DOHH2 (cell line): ENCODE data around the gene SLCO3A1.

Experiments
- H3F3A ChIP-seq: fragments of 200-600 bp; sonication (generic), shearing (Covaris generic); 2 replicates; pipeline ENCODE4 v1.6.0; 2016; ENCODE audit warnings: antibody characterized with exemption, mild to moderate bottlenecking; ENCODE audit not compliant: control insufficient read depth, insufficient read depth
- H3K27ac ChIP-seq: fragments of 200-600 bp; sonication (generic); 2 replicates; pipeline ENCODE4 v1.5.1; 2014; ENCODE audit warnings: low read depth, mild to moderate bottlenecking, low read length, moderate library complexity
- H3K27me3 ChIP-seq: fragments of 200-600 bp; sonication (generic); 2 replicates; pipeline ENCODE4 v1.6.1; 2014; ENCODE audit warnings: mild to moderate bottlenecking, low read length, mixed read lengths; ENCODE audit not compliant: control insufficient read depth
- H3K36me3 ChIP-seq: fragments of 200-600 bp; sonication (generic); 2 replicates; pipeline ENCODE4 v1.6.1; 2014; ENCODE audit warnings: mild to moderate bottlenecking, low read length, moderate library complexity, mixed read lengths; ENCODE audit not compliant: control insufficient read depth
- H3K4me1 ChIP-seq: fragments of 200-600 bp; sonication (generic); 2 replicates; pipeline ENCODE4 v1.6.1; 2014; ENCODE audit warnings: mild to moderate bottlenecking, low read length, mixed read lengths; ENCODE audit not compliant: control insufficient read depth
- H3K4me2 ChIP-seq: fragments of 200-600 bp; sonication (generic); 2 replicates; pipeline ENCODE4 v1.6.0; 2014; ENCODE audit warnings: mild to moderate bottlenecking, low read length, moderate library complexity
- H3K4me3 ChIP-seq: fragments of 200-600 bp; sonication (generic); 2 replicates; pipeline ENCODE4 v1.5.1; 2014; ENCODE audit warnings: mild to moderate bottlenecking, low read length, mixed read lengths
- H3K79me2 ChIP-seq: fragments of 200-600 bp; sonication (generic); 2 replicates; pipeline ENCODE4 v1.6.1; 2014; ENCODE audit warnings: mild to moderate bottlenecking, low read length, mixed read lengths; ENCODE audit not compliant: control insufficient read depth
- H3K9me2 ChIP-seq: fragments of 200-600 bp; sonication (generic); replicated peaks from 2 replicates; pipeline ENCODE4 v1.6.1; 2014; ENCODE audit warnings: mild to moderate bottlenecking, low read length, mixed read lengths; ENCODE audit not compliant: control insufficient read depth
- H3K9me3 ChIP-seq: fragments of 200-600 bp; sonication (generic); 2 replicates; pipeline ENCODE4 v1.6.1; 2014; ENCODE audit warnings: antibody characterized with exemption, low read length, mixed read lengths; ENCODE audit not compliant: control insufficient read depth, insufficient read depth
- H4K20me1 ChIP-seq: fragments of 200-600 bp; sonication (generic); 2 replicates; pipeline ENCODE4 v1.6.0; 2014; ENCODE audit warnings: low read depth, mild to moderate bottlenecking, antibody characterized with exemption, low read length, moderate library complexity; ENCODE audit not compliant: control insufficient read depth, insufficient read depth
- CTCF ChIP-seq: fragments of 200-600 bp; sonication (generic); IDR thresholded peaks from one replicate; pipeline ENCODE4 v1.5.1; 2014; ENCODE audit warnings: antibody characterized with exemption, mild to moderate bottlenecking, low read depth, low read length; ENCODE audit not compliant: poor library complexity, severe bottlenecking
- EZH2phosphoT487 ChIP-seq: fragments of 200-600 bp; sonication (generic); IDR thresholded peaks from 2 replicates; pipeline ENCODE4 v1.6.1; 2017; ENCODE audit warnings: borderline replicate concordance, mild to moderate bottlenecking, antibody characterized with exemption, low read length, moderate library complexity, mixed read lengths

SLCO3A1 gene

GRCh38 chr15:91833056-91833455 lies 20.5 kb upstream of the SLCO3A1 start:
- Histone ChIP-seq H3K27ac (no peak overlapping the region), H3K36me3 (no peaks in the 10 kb centered on the region), H3K27me3 (peaks cover 8% of the 10 kb centered on the region; the same call in 1 of the 2 replicates), H3K9me2 (no peaks in the 10 kb centered on the region), H4K20me1 (no peaks in the 10 kb centered on the region), H3F3A (no peaks in the 10 kb centered on the region), H3K4me3 (no peak overlapping the region), H3K4me2 (no peak overlapping the region), H3K9me3 (no peaks in the 10 kb centered on the region), H3K4me1 (no peaks in the 10 kb centered on the region), H3K79me2 (no peaks in the 10 kb centered on the region)
- no peak for TF ChIP-seq EZH2phosphoT487
- TF ChIP-seq CTCF, result no peak

- Histone ChIP-seq H3K4me1 (no peaks in the 10 kb centered on the region), H3K9me3 (0 out of 2 replicates have a peak, but pooled peaks cover 3% of the 10 kb centered on the region), H3K27ac (no peak overlapping the region), H3K36me3 (no peaks in the 10 kb centered on the region), H3K4me3 (no peak overlapping the region), H4K20me1 (no peaks in the 10 kb centered on the region), H3K4me2 (no peak overlapping the region), H3K27me3 (peaks cover 14% of the 10 kb centered on the region), H3K9me2 (no peaks in the 10 kb centered on the region), H3F3A (no peaks in the 10 kb centered on the region), H3K79me2 (no peaks in the 10 kb centered on the region)
- no peak for TF ChIP-seq CTCF
These were observed 13.6 kb upstream of the SLCO3A1 start for GRCh38 chr15:91839867-91840266.

- no peaks in the 10 kb centered on the region for H3K79me2 ChIP-seq
- no peaks in the 10 kb centered on the region for H3K36me3 ChIP-seq
These were observed 11.6 kb upstream of the SLCO3A1 start for GRCh38 chr15:91841861-91842260.

More at GRCh38 chr15:91841861-91842260, 11.6 kb upstream of the SLCO3A1 start:
- Histone ChIP-seq H3K4me2 (no peak overlapping the region), H3K9me2 (no peaks in the 10 kb centered on the region), H3K27ac (no peak overlapping the region), H3K4me1 (no peaks in the 10 kb centered on the region), H3K27me3 (peaks cover 14% of the 10 kb centered on the region), H3K4me3 (no peak overlapping the region), H3F3A (no peaks in the 10 kb centered on the region), H3K9me3 (0 out of 2 replicates have a peak, but pooled peaks cover 3% of the 10 kb centered on the region), H4K20me1 (no peaks in the 10 kb centered on the region)
- no peak for TF ChIP-seq CTCF
- no peak for TF ChIP-seq EZH2phosphoT487
